ENCODE data around the gene MRPS18B. TPM values are rescaled to one million over a fixed set of nuclear protein-coding genes. Genes with fewer than 3 reads are reported as not detected.
"Not testable (repeated sequence)": the region's sequence is repeated elsewhere in the genome, so short reads cannot be mapped to it uniquely, and the experiment has no call there.

The MRPS18B gene
- total RNA-seq, 1 experiment from 2014 or later, result 70.4 TPM

DNA sequence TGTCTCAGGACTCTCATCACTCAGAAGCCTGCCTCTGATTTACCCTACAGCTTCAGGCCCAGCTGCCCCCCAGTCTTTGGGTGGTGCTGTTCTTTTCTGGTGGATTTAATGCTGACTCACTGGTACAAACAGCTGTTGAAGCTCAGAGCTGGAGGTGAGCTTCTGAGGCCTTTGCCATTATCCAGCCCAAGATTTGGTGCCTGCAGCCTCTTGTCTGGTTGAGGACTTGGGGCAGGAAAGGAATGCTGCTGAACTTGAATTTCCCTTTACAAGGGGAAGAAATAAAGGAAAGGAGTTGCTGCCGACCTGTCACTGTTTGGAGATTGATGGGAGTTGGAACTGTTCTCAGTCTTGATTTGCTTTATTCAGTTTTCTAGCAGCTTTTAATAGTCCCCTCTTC, 26.6 kb upstream of the MRPS18B start:
- Histone ChIP-seq H3K27me3 (replicated peaks; ENCODE audit: insufficient read depth, low read depth, low read length, poor library complexity) (no peaks in the 10 kb centered on the region), H3K4me3 (ENCODE audit: low read depth, low read length, poor library complexity, severe bottlenecking) (no peak overlapping the region), H3K36me3 (ENCODE audit: insufficient read depth, low read length, poor library complexity, severe bottlenecking) (peaks cover 67% of the 10 kb centered on the region), H3K9me3 (ENCODE audit: low read depth, low read length, poor library complexity, severe bottlenecking) (no peaks in the 10 kb centered on the region), H3K27ac (ENCODE audit: low read depth, low read length, poor library complexity, severe bottlenecking) (peak overlapping the region; percentile 59), H3K4me1 (ENCODE audit: insufficient read depth, low read length, poor library complexity, severe bottlenecking) (no peaks in the 10 kb centered on the region)
- no peak for TF ChIP-seq EZH2 (IDR thresholded peaks at IDR 0.05; ENCODE audit: borderline replicate concordance, low read depth, low read length, poor library complexity, severe bottlenecking)
- TF ChIP-seq, protein P1, sequence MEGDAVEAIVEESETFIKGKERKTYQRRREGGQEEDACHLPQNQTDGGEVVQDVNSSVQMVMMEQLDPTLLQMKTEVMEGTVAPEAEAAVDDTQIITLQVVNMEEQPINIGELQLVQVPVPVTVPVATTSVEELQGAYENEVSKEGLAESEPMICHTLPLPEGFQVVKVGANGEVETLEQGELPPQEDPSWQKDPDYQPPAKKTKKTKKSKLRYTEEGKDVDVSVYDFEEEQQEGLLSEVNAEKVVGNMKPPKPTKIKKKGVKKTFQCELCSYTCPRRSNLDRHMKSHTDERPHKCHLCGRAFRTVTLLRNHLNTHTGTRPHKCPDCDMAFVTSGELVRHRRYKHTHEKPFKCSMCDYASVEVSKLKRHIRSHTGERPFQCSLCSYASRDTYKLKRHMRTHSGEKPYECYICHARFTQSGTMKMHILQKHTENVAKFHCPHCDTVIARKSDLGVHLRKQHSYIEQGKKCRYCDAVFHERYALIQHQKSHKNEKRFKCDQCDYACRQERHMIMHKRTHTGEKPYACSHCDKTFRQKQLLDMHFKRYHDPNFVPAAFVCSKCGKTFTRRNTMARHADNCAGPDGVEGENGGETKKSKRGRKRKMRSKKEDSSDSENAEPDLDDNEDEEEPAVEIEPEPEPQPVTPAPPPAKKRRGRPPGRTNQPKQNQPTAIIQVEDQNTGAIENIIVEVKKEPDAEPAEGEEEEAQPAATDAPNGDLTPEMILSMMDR (conservative IDR thresholded peaks at IDR 0.05; ENCODE audit: low read depth, low read length), result no peak
- DNase-seq (ENCODE audit: low spot score), result no peak
- intact Hi-C loops (cut with micrococcal nuclease; ENCODE audit: unreplicated experiment), result no loop called here
- BruUV-seq (replicated peaks), result no TSS peak
- ChIA-PET POLR2A (ENCODE audit: low non-redundant PET) (interaction anchor here (0.6 kb wide), 2 partner anchors 24 to 61 kb away, joined by 5 to 9 read pairs; no protein-coding TSS in a partner anchor), CTCF (interaction anchor here (0.6 kb wide), 1 partner anchor 25 kb away, joined by 7 read pairs; no protein-coding TSS in a partner anchor)

DNA sequence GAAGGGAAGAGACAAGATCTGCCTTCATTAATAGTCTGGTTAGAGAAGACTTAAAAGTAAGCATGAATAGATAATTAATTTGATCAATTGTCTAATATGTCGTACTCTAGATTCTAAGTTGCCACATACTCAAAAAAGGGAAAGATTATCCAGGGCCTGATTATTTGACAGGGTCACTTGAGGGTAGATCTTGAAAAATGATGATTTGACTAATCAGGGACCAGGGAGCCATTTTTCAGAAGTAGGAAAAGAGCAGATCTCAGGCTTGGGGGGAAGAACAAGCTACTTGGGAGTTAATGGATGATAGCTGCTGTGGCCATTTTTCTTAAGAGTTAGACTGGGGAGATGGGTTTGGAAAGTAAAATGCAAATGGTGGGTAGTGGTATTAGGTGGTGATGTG, 25.4 kb upstream of the MRPS18B start:
- H3K27ac ChIP-seq (ENCODE audit: low read depth, low read length, poor library complexity, severe bottlenecking), result no peak overlapping the region
- no peak overlapping the region for H3K4me3 ChIP-seq (ENCODE audit: low read depth, low read length, poor library complexity, severe bottlenecking)
- intact Hi-C loops (cut with micrococcal nuclease; ENCODE audit: unreplicated experiment), result no loop called here
- ChIA-PET POLR2A (ENCODE audit: low non-redundant PET) (no interaction called here), CTCF (interaction anchor here (0.6 to 0.8 kb wide), 2 partner anchors 48 to 108 kb away, joined by 3 to 4 read pairs; no protein-coding TSS in a partner anchor)
- no TSS peak for BruUV-seq (replicated peaks)
- H3K9me3 ChIP-seq (ENCODE audit: low read depth, low read length, poor library complexity, severe bottlenecking), result no peaks in the 10 kb centered on the region
- peaks cover 58% of the 10 kb centered on the region for H3K36me3 ChIP-seq (ENCODE audit: insufficient read depth, low read length, poor library complexity, severe bottlenecking)
- H3K27me3 ChIP-seq (replicated peaks; ENCODE audit: insufficient read depth, low read depth, low read length, poor library complexity), result no peaks in the 10 kb centered on the region
- TF ChIP-seq EZH2 (IDR thresholded peaks at IDR 0.05; ENCODE audit: borderline replicate concordance, low read depth, low read length, poor library complexity, severe bottlenecking), result no peak
- TF ChIP-seq, protein P1 (conservative IDR thresholded peaks at IDR 0.05; ENCODE audit: low read depth, low read length), result no peak
- no peaks in the 10 kb centered on the region for H3K4me1 ChIP-seq (ENCODE audit: insufficient read depth, low read length, poor library complexity, severe bottlenecking)
- no peak for DNase-seq (ENCODE audit: low spot score)

DNA sequence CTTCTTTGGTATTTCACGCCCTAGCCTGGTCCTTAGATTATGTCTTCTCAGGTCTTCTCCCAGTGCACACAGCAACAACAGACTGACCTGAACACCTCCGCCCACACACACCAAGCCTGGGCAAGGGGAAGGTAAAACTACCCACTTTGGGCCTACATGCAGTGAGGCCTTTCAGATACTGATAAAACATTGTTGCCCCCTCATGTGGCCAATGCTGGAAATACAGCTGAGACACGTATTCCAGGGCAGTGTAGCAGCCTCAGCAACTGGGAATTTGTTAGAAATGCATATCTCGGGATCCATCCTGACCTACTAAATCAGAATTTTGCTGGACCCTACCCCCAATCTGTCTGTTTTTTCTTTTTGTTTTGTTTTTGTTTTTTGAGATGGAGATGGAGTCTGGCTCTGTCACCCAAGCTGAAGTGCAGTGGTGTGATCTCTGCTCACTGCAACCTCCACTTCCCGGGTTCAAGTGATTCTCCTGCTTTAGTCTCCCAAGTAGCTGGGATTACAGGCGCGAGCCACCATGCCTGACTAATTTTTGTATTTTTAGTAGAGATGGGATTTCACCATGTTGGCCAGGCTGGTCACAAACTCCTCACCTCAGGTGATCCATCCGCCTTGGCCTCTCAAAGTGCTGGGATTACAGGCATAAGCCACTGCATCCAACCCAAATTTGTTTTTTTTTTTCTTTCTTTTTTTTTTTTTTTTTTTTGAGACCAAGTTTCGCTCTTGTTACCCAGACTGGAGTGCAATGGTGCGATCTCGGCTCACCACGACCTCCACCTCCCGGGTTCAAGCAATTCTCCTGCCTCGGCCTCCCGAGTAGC, 20.1 kb upstream of the MRPS18B start:
- intact Hi-C loops (cut with micrococcal nuclease; ENCODE audit: unreplicated experiment), result loop anchor here (1.0 to 5.0 kb wide), 2 partner anchors 55 to 114 kb away; no protein-coding TSS in a partner anchor
- not testable (repeated sequence) for BruUV-seq (replicated peaks); H3K4me1 ChIP-seq (ENCODE audit: insufficient read depth, low read length, poor library complexity, severe bottlenecking); H3K27ac ChIP-seq (ENCODE audit: low read depth, low read length, poor library complexity, severe bottlenecking); H3K4me3 ChIP-seq (ENCODE audit: low read depth, low read length, poor library complexity, severe bottlenecking); H3K27me3 ChIP-seq (replicated peaks; ENCODE audit: insufficient read depth, low read depth, low read length, poor library complexity); H3K9me3 ChIP-seq (ENCODE audit: low read depth, low read length, poor library complexity, severe bottlenecking)
- TF ChIP-seq, protein P1 (conservative IDR thresholded peaks at IDR 0.05; ENCODE audit: low read depth, low read length), result peak; percentile 81
- POLR2A ChIA-PET (ENCODE audit: low non-redundant PET), result interaction anchor here (0.6 to 0.7 kb wide), 2 partner anchors 55 to 107 kb away, joined by 3 to 28 read pairs; no protein-coding TSS in a partner anchor
- H3K36me3 ChIP-seq (ENCODE audit: insufficient read depth, low read length, poor library complexity, severe bottlenecking), result peaks cover 44% of the 10 kb centered on the region
- DNase-seq (ENCODE audit: low spot score), result peak; percentile 88
- CTCF ChIA-PET, result interaction anchor here (0.7 to 2.0 kb wide), 3 partner anchors 23 to 490 kb away, joined by 4 to 13 read pairs (median 8); no protein-coding TSS in a partner anchor

Data from A673 (cell line).